GM19099 (cell line): ENCODE measurements around the gene MT1E.

Experiments
- POLR2A ChIP-seq: IDR thresholded peaks from 3 replicates; pipeline ENCODE4 v1.6.1; 2011; ENCODE audit warnings: low read depth; ENCODE audit not compliant: insufficient read length; ENCODE audit errors: extremely low read depth

The MT1E gene

DNA sequence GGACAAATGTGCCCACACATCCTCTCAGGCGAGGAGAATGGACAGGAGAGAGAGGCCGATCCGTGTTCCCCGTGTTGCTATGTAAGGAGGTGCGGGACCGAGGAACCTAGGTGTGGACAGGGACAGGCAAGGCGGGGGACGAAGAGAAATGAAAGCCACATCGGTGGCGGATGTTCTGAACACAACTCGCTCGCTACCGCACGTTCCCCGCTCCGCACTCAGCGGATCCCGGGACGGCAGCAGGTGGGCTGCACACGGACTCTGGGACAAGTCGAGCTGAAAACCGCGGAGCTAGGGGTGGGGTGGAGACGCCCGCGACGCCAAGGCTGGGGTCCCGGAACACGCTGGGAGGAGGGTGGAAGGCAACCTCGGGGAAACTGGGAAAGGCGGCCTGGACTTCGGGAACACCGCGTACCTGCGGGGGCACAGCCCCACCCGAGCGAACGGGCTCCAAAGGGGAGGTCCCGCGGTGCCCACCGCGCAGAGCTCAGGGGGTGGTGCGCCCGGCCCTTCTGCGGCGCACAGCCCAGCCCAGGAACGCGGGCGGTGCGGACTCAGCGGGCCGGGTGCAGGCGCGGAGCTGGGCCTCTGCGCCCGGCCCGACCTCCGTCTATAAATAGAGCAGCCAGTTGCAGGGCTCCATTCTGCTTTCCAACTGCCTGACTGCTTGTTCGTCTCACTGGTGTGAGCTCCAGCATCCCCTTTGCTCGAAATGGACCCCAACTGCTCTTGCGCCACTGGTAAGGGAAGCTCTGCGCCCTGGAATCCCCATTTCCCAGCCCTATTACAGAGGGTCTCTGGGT is at the start of gene MT1E:
TSS of gene MT1E (plus strand) at position 642 of the 803 bp plus-strand sequence. CDS start at position 713, 71 bp downstream.
- TF ChIP-seq POLR2A, result peak; percentile 66

DNA sequence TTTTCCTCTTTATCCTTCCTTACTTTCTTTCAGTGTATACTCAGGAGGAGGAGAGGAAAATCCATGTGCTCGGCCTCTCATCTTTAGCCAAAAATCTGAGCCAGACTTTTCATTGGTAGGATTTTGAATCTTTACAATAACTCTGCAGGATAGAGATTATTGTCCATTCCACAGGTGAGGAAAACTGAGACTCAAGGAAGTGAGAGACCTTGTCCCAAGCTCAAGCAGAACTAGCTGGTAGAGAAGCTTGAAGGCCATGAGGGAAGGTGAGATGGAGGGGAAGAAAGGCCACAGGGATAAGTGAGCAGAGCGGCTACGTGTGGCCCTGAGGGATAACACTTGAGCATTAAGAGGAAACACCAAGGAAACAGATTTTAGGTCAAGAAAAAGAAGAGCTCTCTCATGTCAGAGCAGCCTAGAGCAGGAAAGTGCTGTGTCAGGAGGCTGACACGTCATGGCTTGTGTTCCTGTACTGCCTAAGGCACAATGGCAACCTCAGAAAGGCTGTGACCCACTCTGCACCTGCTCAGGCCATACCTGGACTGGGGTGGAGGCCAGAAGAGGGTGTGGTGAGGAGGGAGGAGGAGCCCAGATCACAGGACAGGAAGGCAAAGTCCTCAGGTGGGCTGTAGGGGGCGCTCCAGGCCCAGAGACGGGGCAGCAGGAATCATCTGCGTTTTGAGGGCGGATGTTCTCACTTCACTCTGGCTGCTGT is 48.8 kb upstream of the MT1E start:
- no peak for TF ChIP-seq POLR2A

DNA sequence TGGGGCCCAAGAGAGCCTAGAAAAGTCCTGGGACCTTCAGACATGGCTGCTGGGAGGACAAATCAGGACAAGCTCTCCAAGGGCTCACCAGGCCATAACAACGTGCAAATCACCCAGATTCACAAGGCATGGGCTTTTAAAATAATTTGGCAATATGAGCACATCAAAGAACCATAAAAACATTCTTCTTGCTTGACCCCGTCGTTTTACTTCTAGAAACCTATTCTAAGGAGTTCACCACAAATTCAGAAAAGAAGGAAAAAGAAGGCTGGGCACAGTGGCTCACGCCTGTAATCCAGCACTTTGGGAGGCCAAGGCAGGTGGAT is 48.3 kb upstream of the MT1E start:
- no peak for TF ChIP-seq POLR2A

- TF ChIP-seq POLR2A, result no peak
These were observed 45.1 kb upstream of the MT1E start for GRCh38 chr16:56580391-56581048.

DNA sequence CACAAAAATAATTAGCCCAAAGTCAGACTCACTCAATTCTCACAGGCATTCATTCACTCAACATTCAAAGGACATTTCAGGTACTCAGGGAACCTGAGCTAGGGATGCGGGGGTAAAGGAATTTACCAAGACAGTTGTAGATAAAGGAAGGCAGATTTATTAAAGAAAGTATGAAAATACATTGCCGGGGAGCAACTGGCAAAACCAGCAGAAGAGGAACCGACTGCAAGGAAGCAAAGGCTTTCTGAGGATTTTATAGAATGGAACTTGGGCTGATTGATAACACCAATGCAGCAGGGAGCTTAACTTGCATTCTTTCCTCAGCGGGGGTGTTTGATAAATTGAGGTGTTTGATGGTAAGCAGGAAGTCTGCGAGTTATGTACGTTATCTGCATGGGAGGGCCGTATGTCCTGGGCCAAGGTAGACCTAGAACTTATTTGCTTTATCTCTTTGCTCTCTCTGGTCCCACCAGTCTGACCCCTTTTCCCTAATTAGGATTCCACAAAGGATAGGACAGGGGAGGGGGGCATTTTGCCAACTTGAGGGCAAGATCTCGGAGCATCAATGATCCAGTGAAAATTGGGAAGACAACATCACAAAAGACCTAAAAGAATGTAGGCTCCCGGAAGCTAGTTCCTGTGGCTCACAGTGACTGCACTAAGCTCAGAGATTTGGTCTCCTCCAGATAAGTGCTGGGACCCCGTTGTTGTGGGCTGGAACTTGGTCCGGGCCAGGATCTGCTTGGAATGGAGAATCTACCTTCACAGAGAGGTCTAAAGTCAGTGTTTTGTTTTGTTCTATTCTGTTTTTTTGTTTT is 42.0 kb upstream of the MT1E start:
- TF ChIP-seq POLR2A, result no peak

DNA sequence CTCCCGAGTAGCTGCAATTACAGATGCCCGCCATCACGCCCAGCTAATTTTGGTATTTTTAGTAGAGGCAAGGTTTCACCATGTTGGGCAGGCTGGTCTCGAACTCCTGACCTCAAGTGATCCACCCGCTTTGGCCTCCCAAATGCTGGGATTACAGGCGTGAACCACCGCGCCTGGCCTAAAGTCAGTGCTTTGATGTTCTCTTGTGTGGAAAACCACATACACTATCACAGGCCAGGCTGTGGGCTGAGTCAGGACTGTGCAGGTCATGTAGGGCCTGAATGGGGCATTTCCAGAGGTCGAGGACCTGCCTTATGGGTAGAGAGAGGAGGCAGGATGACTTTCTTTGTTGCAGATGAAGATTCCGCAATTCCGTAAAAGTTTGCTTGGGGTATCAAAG is 41.3 kb upstream of the MT1E start:
- TF ChIP-seq POLR2A, result no peak

GRCh38 chr16:56588781-56589140 is 36.8 kb upstream of the MT1E start:
- no peak for TF ChIP-seq POLR2A

- no peak for TF ChIP-seq POLR2A
These were observed 36.2 kb upstream of the MT1E start, which contains the start of gene MT3 for GRCh38 chr16:56589141-56590039. TSS of gene MT3 (plus strand) at chr16:56589528. CDS start at chr16:56589591, 63 bp downstream.

DNA sequence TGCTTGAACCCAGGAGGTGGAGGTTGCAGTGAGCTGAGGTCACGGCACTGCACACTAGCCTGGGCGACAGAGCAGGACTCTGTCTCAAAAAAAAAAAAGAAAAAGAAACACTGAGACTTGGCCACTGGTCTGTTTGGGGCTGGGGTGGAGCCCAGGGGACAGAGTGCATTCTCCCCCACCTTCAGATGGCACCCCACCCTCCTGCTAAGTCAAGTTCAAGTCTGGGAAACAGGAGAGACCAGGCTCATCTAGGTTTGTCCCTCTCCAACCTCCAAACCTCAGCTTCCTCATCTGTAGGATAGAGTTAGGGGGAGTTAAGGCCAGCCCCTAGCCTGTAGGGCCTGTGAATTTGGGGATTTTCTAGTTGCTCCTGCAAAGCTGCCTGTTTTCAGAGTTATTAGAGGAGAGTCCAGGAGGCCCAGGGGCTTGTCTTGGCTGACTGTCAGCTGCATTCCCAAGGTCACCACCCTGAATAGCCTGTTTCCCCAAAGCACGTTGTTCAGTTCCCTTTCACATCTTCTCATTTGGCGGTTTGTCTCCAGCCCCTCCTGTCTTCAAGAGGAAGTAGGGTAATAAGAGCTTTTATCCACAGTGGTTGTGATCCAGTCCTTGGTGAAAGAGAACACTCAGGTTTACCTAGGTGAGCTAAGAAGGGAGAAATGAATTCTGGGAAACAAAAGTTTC is 34.1 kb upstream of the MT1E start:
- TF ChIP-seq POLR2A, result no peak

DNA sequence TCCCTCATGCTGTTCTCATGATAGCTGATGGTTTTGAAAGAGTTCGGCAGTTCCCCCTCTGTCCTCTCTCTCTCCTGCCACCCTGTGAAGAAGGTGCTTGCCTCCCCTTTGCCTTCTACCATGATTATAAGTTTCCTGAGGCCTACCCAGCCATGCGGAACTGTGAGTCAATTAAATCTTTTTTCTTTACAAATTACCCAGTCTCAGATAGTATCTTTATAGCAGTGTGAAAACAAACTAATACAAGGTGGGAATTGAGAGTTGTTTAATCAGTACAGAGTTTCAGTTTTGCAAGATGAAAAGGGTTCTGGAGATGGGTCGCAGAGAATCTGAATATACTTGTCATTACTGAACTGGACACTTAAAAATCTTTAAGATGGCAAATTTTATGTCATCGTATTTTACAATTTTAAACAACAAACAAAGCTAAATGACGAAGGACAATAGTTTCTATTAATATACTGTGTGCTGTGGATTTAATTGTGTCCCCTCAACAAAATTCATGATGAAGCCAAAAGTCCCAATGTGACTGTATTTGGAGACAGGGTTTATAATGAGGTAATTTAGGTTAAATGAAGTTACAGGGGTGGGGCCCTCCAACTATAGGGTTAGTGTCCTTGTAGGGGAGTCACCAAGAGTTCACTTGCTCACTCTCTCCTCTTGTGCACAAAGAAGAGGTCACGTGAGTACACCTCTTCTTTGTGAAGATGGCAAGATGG is 31.8 kb upstream of the MT1E start:
- no peak for TF ChIP-seq POLR2A

DNA sequence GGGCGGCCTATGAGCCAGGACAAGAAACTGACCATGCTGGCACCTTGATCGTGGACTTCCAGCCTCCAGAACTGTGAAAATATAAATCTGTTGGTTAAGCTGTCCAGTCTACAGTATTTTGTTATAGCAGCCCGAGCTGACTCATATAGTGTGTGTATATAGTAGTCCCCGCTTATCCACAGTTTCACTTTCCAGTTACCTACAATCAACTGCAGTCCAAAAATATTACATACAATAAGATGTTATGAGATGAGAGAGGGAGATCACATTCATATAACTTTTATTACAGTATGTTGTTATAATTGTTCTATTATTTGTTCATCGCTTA is 31.3 kb upstream of the MT1E start:
- TF ChIP-seq POLR2A, result no peak

DNA sequence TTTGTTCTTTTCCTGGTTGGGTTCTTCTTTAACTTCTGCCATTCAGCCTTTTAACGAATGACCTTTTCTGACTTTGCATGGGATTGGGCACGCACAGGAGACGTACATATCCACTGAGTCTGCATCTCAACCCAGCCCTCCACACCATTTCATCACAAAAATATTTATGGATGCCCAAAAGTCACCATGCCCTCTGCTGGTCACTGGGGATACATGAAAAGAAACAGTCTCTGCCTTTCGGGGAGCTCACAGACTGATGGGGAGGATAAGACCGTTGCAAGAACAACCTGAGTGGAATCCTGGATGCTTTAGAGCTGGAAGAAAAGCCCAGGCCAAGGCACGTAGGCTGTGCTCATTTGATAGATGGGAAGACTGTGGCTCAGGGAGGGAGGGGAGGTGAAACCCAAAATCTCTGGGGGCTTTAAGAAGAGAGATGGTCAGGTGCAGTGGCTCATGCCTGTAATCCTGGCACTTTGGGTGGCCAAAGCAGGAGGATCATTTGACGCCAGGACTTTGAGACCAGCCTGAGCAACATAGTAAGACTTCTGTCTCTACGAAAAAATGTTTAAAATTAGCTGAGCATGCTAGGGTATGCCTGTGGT is 25.1 kb upstream of the MT1E start:
- no peak for TF ChIP-seq POLR2A

GRCh38 chr16:56601325-56601724 is 24.3 kb upstream of the MT1E start:
- no peak for TF ChIP-seq POLR2A
